ENCODE data around the gene HDAC5.

HDAC5 gene

DNA sequence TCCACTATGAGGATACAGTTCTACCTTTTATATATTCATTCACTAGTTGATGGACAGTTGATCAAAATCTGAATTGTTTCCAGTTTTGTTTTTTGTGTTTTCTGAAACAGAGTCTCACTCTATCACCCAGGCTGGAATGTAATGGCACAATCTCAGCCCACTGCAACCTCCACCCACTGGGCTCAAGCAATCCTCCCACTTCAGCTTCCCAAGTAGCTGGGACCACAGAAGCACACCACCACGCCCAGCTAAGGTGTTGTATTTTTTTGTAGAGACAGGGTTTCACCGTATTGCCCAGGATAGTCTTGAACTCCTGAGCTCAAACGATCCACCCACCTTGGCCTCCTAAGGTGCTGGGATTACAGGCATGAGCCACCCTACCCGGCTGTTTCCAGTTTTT lies 78.0 kb downstream of the HDAC5 start:
- Histone ChIP-seq H3K27me3 (ENCODE audit: insufficient read depth, poor library complexity, severe bottlenecking) (no peaks in the 10 kb centered on the region), H3K4me3 (replicated peaks; ENCODE audit: insufficient read depth, low read length) (no peak overlapping the region), H3K27ac (replicated peaks) (no peak overlapping the region)
- no peak for TF ChIP-seq SPI1 (IDR thresholded peaks at IDR 0.05; ENCODE audit: borderline replicate concordance, low read depth)
- TF ChIP-seq REST (IDR thresholded peaks at IDR 0.05; ENCODE audit: insufficient replicate concordance, low read depth) = no peak
- TF ChIP-seq POLR2AphosphoS5 (IDR thresholded peaks at IDR 0.05; ENCODE audit: low read depth) = no peak
- TF ChIP-seq GABPA (IDR thresholded peaks at IDR 0.05; ENCODE audit: low read depth) = no peak
- TF ChIP-seq, protein P1, sequence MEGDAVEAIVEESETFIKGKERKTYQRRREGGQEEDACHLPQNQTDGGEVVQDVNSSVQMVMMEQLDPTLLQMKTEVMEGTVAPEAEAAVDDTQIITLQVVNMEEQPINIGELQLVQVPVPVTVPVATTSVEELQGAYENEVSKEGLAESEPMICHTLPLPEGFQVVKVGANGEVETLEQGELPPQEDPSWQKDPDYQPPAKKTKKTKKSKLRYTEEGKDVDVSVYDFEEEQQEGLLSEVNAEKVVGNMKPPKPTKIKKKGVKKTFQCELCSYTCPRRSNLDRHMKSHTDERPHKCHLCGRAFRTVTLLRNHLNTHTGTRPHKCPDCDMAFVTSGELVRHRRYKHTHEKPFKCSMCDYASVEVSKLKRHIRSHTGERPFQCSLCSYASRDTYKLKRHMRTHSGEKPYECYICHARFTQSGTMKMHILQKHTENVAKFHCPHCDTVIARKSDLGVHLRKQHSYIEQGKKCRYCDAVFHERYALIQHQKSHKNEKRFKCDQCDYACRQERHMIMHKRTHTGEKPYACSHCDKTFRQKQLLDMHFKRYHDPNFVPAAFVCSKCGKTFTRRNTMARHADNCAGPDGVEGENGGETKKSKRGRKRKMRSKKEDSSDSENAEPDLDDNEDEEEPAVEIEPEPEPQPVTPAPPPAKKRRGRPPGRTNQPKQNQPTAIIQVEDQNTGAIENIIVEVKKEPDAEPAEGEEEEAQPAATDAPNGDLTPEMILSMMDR (IDR thresholded peaks at IDR 0.05; ENCODE audit: insufficient read depth, low read length) = no peak
- DNase-seq (ENCODE audit: low read depth in 1 of 2, low spot score in 1 of 2) = no peak

DNA sequence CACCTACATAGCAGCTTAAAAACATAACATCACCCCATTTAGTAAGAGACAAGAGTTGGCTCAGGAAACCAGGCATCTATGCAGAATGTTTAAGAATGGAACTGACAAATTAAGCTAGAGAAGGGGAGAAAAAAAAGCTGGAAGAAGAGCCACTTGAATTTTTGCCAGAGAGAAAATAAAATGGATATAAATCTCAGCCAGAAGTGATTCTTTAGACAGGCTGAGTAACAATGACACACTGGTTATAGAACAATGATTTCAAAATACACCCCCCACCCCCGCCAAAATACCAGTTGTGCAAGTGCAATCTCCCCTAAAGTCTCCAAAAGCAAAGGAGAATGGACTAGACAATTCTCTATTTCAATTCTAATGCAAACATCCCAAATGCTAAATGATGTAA lies 79.4 kb downstream of the HDAC5 start:
- no peak for DNase-seq (ENCODE audit: low read depth in 1 of 2, low spot score in 1 of 2)
- TF ChIP-seq POLR2AphosphoS5 (IDR thresholded peaks at IDR 0.05; ENCODE audit: low read depth) = no peak
- no peak for TF ChIP-seq GABPA (IDR thresholded peaks at IDR 0.05; ENCODE audit: low read depth)
- no peak for TF ChIP-seq SPI1 (IDR thresholded peaks at IDR 0.05; ENCODE audit: borderline replicate concordance, low read depth)
- no peak for TF ChIP-seq REST (IDR thresholded peaks at IDR 0.05; ENCODE audit: insufficient replicate concordance, low read depth)
- TF ChIP-seq, protein P1 (IDR thresholded peaks at IDR 0.05; ENCODE audit: insufficient read depth, low read length) = no peak
- Histone ChIP-seq H3K27ac (replicated peaks) (no peak overlapping the region), H3K27me3 (ENCODE audit: insufficient read depth, poor library complexity, severe bottlenecking) (no peaks in the 10 kb centered on the region), H3K4me3 (replicated peaks; ENCODE audit: insufficient read depth, low read length) (no peak overlapping the region)

DNA sequence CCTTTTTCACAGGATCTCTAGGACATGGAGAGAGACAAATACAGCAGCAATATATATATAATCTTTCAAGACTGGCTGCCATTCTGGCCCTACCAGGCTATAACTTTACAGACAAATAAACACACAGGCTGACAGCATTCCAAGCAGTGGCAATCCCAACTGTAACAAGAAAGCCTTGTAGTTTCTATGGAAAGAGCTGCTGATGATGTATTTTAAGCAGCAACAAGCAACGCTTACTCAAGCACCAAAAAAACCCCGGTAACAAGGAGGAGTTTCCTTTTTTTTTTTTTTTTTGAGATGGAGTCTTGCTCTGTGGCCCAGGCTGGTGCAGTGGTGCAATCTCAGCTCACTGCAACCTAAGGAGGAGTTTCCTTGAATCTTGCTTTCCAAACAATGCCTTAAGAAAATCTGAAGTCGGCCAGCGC lies 80.2 kb downstream of the HDAC5 start:
- no peak for TF ChIP-seq GABPA (IDR thresholded peaks at IDR 0.05; ENCODE audit: low read depth)
- no peak for TF ChIP-seq POLR2AphosphoS5 (IDR thresholded peaks at IDR 0.05; ENCODE audit: low read depth)
- TF ChIP-seq SPI1 (IDR thresholded peaks at IDR 0.05; ENCODE audit: borderline replicate concordance, low read depth) = no peak
- TF ChIP-seq, protein P1 (IDR thresholded peaks at IDR 0.05; ENCODE audit: insufficient read depth, low read length) = no peak
- TF ChIP-seq REST (IDR thresholded peaks at IDR 0.05; ENCODE audit: insufficient replicate concordance, low read depth) = no peak

More for the DNA sequence above, 80.2 kb downstream of the HDAC5 start:
- Histone ChIP-seq H3K27me3 (ENCODE audit: insufficient read depth, poor library complexity, severe bottlenecking) (no peaks in the 10 kb centered on the region), H3K4me3 (replicated peaks; ENCODE audit: insufficient read depth, low read length) (no peak overlapping the region), H3K27ac (replicated peaks) (no peak overlapping the region)
- peak in 1 of 2 experiments; percentile 47 for DNase-seq (ENCODE audit: low read depth in 1 of 2, low spot score in 1 of 2)
